Left ventricle myocardium inferior (tissue), 1 donor: ENCODE data around the gene RNF168. TPM values are rescaled to one million over a fixed set of nuclear protein-coding genes. Genes with fewer than 3 reads are reported as not detected.
A peak's percentile ranks its signal among the peaks of the same experiment; 100 is the strongest.

Experiments
- DNase-seq: peaks from one replicate; pipeline ENCODE4 v3.0.0-alpha.2; 2020
- H3K27ac ChIP-seq: fragments of 200-600 bp; replicated peaks from 2 replicates; pipeline ENCODE4 v1.8.0; 2021
- H3K27me3 ChIP-seq: fragments of 200-600 bp; 2 replicates; pipeline ENCODE4 v1.8.0; 2021; ENCODE audit warnings: low read depth
- H3K36me3 ChIP-seq: fragments of 200-600 bp; 2 replicates; pipeline ENCODE4 v1.8.0; 2021
- H3K4me1 ChIP-seq: fragments of 200-600 bp; 2 replicates; pipeline ENCODE4 v1.8.0; 2021
- H3K4me3 ChIP-seq: fragments of 200-600 bp; 2 replicates; pipeline ENCODE4 v1.8.0; 2021; ENCODE audit warnings: mild to moderate bottlenecking, moderate library complexity
- H3K9me3 ChIP-seq: fragments of 200-600 bp; replicated peaks from 2 replicates; pipeline ENCODE4 v1.8.0; 2021
- CTCF ChIP-seq: fragments of 200-600 bp; IDR thresholded peaks from 2 replicates; pipeline ENCODE4 v1.8.0; 2021; ENCODE audit warnings: antibody characterized with exemption, mild to moderate bottlenecking, borderline replicate concordance
- intact Hi-C: fragments of 100-400 bp; cut with micrococcal nuclease; formaldehyde crosslinking; loops from one replicate; pipeline ENCODE4 v1.11.0; 2022
- total RNA-seq: library from RNA; stranded (reverse); fragmentation: NEBNext Ultra II Directional; extraction: Animal tissue kit (Norgen Biotek cat#: 25700); gene quantifications from one replicate; pipeline ENCODE4 v1.2.1, GENCODE V29; 2021
- donor health status: DM: no; HTN: yes; CAD: no; lungs with severe emphysema.

Gene RNF168
- total RNA-seq, 1 donor from 2014 or later = 18.9 TPM

- no peaks in the 10 kb centered on the region for H3K9me3 ChIP-seq
- H3K4me3 ChIP-seq = no peak overlapping the region
- no peaks in the 10 kb centered on the region for H3K36me3 ChIP-seq
- DNase-seq = no peak
- H3K27ac ChIP-seq = no peak overlapping the region
- peaks cover 44% of the 10 kb centered on the region for H3K4me1 ChIP-seq
- no peaks in the 10 kb centered on the region for H3K27me3 ChIP-seq
- intact Hi-C loops = no loop called here
- no peak for TF ChIP-seq CTCF
Measured at GRCh38 chr3:196493292-196493691, 10.3 kb downstream of the RNF168 start.

- Histone ChIP-seq H3K27me3 (no peaks in the 10 kb centered on the region), H3K9me3 (no peaks in the 10 kb centered on the region), H3K36me3 (peaks cover 6% of the 10 kb centered on the region), H3K4me3 (no peak overlapping the region), H3K4me1 (peaks cover 34% of the 10 kb centered on the region), H3K27ac (no peak overlapping the region)
- no peak for TF ChIP-seq CTCF
- DNase-seq = no peak
- intact Hi-C loops = no loop called here
Measured at GRCh38 chr3:196492080-196492479, 11.5 kb downstream of the RNF168 start.

- intact Hi-C loops = no loop called here
- no peak for TF ChIP-seq CTCF
- Histone ChIP-seq H3K36me3 (peaks cover 30% of the 10 kb centered on the region), H3K4me1 (peaks cover 26% of the 10 kb centered on the region), H3K9me3 (no peaks in the 10 kb centered on the region), H3K27ac (no peak overlapping the region), H3K27me3 (no peaks in the 10 kb centered on the region), H3K4me3 (no peak overlapping the region)
- no peak for DNase-seq
Measured at GRCh38 chr3:196489747-196490146, 13.8 kb downstream of the RNF168 start.

- Histone ChIP-seq H3K27ac (no peak overlapping the region), H3K9me3 (no peaks in the 10 kb centered on the region), H3K4me3 (no peak overlapping the region), H3K4me1 (peaks cover 12% of the 10 kb centered on the region), H3K36me3 (peaks cover 63% of the 10 kb centered on the region), H3K27me3 (no peaks in the 10 kb centered on the region)
- peak; percentile 61 for TF ChIP-seq CTCF
- no peak for DNase-seq
- intact Hi-C loops = no loop called here
Measured at GRCh38 chr3:196486263-196486662, 17.3 kb downstream of the RNF168 start.

DNA sequence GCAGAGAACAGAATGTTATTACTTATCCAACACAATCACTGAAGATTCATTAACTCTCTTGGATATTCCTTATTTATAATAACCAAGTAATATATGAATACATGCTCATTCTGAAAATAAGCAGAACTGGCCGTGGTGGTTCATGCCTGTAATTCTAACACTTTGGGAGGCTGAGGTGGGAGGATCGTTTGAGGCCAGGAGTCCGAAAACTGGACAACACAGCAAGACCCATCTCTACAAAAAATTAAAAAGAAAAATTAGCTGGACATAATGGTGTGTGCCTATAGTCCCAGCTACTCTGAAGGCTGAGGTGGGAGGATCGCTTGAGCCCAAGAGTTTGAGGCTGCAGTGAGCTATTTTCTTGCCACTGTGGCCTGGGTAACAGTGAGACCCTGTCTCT is 25.9 kb downstream of the RNF168 start:
- intact Hi-C loops = no loop called here
- Histone ChIP-seq H3K4me1 (no peaks in the 10 kb centered on the region), H3K27ac (no peak overlapping the region), H3K27me3 (no peaks in the 10 kb centered on the region), H3K9me3 (no peaks in the 10 kb centered on the region), H3K36me3 (peaks cover 93% of the 10 kb centered on the region), H3K4me3 (no peak overlapping the region)
- TF ChIP-seq CTCF = no peak
- no peak for DNase-seq

DNA sequence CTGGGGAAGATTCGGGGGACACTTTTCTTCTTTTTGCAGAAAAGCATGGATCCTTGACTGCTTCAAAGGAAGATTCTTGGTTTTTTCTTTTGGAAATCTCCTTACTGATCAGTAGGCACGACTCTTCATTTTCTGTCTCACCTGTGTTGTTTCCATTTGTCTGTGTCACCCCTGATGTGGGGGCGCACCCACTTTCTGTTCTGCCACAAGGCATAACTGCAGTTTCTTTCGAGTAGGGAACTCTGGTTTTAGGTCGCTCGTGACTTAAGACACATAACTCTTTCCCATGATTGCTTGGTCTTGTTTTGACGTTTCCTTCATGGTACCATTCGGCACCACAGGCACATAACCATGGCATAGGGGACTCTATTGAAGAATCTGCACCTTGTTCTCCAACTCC is 31.3 kb downstream of the RNF168 start:
- no peak overlapping the region for H3K4me3 ChIP-seq
- no peak overlapping the region for H3K27ac ChIP-seq
- no peaks in the 10 kb centered on the region for H3K27me3 ChIP-seq
- no peak for TF ChIP-seq CTCF
- intact Hi-C loops = no loop called here
- no peak for DNase-seq
- H3K9me3 ChIP-seq = no peaks in the 10 kb centered on the region
- peaks cover 68% of the 10 kb centered on the region for H3K36me3 ChIP-seq
- peaks cover 5% of the 10 kb centered on the region for H3K4me1 ChIP-seq
